Stimulated activated CD4-positive, alpha-beta T cell treated with anti-CD3 and anti-CD28 coated beads, Interleukin-4, amount 100 ng/mL, for 48 hours (primary cell): ENCODE measurements around the gene SPDYE16.
"Not testable (repeated sequence)": the region's sequence is repeated elsewhere in the genome, so short reads cannot be mapped to it uniquely, and the experiment has no call there.

Experiments used
- DNase-seq, 2 donors: peaks; one replicate each; pipeline ENCODE4 v3.0.0-alpha.2; 2020; ENCODE audit warnings: low read depth in 2 of 2

Gene SPDYE16

DNA sequence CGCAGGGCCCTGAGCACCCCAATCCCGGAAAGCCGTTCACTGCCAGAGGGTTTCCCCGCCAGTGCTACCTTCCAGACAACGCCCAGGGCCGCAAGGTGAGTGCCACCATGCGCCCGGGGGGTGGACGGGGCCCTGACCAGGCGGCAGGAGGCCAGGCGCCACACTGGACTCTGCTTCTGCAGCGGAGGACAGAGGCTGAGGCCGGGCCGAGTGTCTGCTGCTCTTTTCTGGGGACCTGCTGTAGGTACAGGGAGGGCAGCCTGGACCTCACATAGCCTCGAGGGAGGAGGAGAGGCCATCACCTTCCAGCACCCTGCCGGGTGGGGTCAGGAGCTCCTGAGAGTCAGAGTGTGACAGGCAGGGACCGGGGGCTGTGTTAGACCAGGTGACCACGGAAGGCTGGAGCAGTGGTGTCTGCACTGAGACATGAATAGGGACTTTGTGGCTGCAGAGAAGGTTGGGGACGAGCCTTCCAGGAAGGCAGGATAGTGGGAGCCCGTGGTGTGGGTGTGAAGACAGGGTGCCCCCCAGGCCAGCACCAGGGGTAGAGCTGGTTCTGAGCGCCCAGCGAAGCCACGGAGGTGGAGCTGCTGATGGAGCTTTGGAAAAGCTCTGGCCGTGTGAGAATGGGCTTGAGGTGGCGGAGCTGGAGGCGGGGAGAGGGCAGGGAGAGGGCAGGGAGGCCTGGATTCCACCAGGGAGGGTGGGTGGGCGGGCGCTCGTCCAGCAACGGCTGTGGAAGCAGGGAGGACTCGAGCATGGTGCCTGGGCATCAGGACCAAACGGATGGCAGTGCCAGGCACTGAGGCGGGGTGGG is 38.5 kb downstream of the SPDYE16 start:
- DNase-seq = not testable (repeated sequence)

DNA sequence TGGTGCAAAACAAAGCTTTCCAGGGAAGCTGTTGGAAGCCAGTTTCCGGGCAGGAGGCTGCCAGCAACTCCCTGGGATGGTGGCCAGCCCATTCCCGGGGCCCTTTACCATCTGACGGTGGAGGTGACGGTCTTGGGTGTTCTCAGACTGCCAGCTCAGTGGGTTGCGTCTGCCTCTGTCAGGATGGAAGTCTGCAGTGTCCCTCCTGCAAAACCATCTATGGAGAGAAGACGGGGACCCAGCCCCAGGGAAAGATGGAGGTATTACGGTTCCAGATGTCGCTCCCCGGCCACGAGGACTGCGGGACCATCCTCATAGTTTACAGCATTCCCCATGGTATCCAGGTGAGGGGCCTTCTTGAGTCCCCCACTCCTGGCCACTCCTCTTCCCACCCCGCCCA is 39.9 kb downstream of the SPDYE16 start:
- DNase-seq = not testable (repeated sequence)

DNA sequence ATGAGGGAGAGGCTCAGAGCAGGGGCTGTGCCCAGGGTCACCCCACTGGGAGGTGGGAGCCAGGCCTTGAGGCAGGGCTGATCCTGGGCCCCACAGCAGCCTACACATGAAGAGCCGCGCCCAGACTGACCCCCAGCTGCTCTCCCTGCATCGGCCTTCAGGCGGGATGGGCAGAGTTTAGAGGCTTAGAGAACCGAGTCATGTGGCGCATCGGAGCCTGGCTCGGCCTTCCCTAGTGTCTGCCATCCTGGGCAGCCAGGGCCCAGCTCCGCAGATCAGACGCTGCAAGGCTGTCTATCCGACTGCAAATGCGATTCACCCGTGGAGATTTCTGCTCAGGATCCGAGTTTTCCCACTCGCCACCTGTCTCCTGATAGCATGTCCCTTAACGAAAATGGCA is 40.3 kb downstream of the SPDYE16 start:
- not testable (repeated sequence) for DNase-seq

DNA sequence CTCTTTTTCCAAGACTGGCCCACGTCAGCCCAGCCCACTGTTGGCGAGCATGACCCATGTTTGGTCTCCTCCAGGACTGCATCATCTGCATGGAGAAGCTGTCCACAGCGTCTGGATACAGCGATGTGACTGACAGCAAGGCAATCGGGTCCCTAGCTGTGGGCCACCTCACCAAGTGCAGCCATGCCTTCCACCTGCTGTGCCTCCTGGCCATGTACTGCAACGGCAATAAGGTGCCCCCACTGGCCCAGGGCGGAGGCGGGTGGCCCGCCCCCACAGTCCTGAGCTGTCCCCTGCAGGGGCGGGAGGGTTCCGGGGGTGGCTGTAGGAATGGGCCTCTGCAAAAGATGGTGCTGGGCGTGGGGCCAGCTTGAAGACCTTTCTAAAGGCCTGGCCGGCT is 40.9 kb downstream of the SPDYE16 start:
- not testable (repeated sequence) for DNase-seq

DNA sequence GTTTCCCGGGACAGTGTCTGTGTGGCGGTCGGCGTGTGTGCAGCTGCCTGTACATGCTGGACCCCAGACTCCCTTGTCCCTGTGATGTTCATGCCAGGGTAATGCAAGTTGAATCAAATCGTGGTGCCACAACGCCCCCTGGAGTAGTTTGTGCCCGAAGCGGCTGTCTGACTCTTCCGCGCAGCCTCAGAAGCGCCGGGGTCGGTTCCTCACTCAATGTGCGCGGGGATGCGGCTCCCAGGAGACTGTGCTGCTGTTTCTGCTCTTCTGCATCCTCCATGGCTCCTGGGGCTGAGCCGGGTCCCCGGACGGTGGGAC is 43.2 kb downstream of the SPDYE16 start:
- DNase-seq = not testable (repeated sequence)

DNA sequence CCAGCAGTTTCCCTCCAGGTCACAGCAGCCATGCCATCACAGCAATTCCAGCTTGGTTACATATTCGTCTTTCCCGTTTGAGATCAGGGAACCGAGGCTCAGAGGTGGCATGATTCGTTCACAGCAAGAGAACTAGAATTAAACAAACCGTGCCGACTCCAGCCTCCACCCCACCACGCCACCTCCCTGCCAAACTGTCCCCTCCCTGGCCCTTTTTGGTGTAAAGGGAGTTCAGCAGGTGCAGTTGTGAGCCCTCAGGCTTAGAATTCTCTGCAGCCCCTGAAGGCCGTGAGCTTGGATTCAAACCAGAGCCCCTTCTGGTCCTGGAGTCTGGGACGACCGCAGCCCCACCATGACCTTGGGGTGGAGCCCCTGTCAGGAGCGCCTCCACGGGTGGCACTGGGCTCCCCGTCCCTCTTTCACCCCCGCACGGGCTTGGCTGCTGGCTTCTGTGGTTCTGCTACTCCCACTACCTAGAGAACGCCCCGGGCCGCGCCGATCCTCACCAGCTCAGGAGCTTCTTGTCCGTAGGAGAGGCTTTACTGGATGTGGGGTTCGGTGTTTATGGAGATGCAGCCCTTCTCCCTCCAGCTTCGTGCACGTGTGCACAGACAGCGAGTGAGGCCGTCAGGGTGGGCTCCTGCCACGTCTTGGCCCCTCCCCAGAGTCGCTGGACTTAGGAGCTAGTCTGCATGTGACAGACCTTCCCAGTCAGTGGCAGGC is 43.7 kb downstream of the SPDYE16 start:
- DNase-seq = not testable (repeated sequence)

DNA sequence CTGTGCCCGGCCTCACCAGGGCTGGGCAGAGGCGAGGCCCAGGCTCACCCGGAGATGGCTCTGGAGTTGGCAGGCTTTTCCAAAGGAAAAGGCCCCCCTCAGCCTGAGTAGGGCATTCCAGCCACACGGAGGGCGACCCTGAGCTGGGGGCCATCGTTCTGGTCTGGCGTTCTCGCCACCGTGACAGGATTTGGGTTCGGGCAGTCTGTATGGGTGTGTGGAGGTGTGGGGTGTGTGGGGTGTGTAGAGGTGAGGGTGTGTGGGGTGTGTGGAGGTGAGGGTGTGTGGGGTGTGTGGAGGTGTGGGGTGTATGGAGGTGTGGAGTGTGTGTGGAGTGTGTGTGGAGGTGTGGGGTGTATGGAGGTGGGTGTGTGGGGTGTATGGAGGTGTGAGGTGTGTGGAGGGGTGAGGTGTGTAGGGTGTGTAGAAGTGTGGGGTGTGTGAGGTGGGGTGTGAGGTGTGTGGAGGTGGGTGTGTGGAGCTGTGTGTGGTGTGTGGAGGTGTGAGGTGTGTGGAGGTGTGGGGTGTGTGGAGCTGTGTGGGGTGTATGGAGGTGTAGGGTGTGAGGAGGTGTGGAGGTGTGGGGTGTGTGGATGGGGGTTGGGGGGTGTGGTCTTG is 44.4 kb downstream of the SPDYE16 start:
- not testable (repeated sequence) for DNase-seq

DNA sequence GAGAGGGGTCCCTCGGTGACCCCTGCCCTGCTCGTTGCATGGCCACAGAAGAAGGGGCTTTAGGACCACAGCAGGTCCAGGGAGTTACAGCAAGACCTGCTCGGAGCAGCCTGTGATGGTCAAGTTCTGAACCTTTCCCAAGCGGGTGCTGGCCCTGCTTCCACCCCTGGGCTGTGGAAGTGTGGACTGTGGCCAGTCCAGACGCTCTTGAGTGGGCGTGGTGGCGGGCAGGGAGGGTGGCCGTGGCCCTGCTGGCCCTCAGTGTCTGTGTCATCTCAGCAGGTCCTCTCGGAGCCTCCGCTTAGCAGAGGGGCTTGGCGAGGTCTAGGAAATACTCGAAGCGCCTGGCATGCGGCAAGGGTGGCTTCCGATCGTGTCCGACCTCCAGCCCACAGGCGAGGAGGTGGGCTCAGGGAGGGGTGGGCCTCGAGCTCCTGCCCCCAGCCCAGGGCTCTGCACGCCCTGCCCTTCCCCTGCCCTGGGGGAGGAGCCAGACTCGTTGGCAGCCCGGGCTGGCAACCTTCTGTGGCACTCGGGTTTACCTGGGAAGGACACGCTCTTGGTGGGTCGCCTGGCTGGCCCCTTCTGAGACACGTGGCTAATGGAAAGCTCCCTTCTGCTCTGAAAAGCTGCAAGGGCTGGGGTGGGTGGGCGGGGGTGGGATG is 45.0 kb downstream of the SPDYE16 start:
- DNase-seq = not testable (repeated sequence)

DNA sequence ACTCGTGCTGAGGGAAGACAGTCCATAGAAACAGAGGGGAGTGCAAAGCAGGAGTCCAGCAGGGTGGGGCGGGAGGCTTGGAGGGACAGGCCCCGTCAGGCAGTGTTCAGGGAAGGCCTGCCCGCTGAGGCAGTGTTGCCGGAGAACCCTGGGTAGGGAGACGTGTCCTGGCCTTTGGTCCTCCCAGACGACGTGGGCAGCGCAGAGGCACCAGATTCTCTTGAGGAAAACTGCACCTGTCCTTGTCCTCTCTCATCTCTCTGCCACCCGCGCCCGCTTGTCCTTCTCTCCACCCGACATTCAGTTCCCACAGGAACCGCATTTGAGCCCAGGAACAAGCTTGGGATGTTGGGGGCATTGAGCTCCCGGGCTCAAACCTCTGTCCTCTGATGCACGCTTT is 47.4 kb downstream of the SPDYE16 start:
- DNase-seq = not testable (repeated sequence)

DNA sequence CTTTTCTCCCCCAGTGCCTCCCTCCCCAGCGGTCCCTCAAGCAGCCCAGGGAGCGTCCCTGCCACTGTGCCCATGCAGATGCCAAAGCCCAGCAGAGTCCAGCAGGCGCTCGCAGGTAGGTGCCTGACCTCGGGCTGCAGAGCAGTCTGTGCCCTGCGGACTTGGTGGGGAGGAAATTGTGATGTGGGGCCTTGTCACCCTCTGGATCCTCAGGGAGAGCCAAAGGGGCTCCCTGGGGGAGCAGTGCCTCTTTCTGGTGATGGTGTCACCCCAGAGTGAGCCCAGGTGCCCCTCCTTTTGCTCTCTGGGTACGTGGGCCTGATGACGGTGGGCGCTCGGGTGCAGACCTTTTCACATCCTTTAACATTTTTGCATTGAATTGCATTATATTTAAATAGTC is 51.0 kb downstream of the SPDYE16 start:
- not testable (repeated sequence) for DNase-seq

DNA sequence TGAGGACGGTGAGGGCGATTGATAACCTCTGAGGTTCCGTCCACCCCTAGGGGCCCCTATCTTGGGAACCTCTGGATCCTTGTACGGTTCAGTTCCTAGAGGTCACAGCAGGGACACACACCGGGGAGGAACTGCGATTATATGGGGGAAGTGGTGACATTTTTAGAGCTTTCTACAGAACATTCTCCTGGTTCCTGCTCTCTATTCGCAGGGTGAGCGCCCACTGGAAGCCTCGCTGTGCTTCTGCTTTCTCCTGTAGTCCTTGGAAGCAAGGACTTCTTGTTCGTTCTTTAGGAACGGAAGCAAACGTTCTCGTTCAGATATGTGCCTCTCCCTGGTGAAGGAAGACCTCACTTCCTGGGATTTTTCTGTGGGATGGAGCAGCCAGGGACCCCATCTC is 55.1 kb downstream of the SPDYE16 start:
- not testable (repeated sequence) for DNase-seq

DNA sequence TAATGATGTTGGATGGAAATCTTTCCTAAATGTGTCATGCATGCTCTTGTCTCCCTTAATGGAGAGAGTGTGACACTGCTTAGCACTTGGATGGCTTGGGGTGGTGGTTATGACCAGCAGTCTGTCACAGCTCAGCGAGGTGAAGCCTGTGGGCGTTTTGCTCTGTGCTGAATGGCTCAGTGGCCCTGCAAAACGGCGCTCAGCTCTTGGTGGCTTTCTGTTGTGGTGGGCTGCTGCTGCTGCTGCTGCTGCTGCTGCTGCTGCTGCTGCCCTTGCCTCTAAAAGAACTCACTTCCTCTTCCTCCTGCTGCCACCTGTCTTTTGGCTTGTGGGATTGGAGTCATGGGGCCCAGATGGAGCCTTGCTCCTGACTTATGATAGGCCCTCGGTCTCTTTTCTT is 56.5 kb downstream of the SPDYE16 start:
- peak in 1 of 2 donors; percentile 32 for DNase-seq

DNA sequence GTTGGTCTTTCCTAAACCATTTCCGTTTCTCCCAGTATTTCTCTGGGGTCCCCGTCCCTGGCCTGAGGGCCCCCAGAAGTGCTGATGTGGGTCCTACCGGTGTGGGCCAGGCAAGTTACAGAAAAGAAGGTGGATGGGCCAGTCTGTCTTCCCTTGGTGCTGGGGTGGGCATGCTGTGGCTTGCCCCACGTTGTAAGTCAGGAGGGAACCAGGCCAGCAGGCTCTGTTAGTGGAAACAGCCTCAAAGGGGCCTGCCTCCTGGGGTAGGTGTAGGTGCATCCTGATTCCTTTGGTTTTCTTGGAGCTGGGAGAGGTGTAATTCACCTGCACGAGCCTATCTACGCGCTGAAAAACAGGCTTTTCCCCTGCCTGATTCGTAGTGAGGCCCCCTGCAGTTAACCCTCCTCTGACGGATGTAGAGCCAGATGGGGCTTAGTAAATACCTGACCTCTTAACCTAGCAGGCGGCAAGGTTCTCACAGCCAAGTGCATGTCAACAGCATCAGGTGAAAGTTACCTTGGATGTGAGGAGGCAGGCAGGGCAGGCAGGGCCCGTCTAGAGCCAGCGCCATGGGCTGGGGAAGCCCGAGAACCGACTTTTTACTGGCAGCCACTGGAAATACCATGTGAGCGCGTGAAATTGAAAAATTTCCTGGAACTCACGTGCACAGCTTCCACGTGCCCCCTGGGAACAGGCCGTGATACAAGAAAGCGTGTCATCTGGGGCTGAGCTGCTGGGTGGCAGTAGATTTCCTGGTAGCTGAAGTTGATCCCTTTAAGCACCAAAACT is 57.1 kb downstream of the SPDYE16 start:
- not testable (repeated sequence) for DNase-seq

DNA sequence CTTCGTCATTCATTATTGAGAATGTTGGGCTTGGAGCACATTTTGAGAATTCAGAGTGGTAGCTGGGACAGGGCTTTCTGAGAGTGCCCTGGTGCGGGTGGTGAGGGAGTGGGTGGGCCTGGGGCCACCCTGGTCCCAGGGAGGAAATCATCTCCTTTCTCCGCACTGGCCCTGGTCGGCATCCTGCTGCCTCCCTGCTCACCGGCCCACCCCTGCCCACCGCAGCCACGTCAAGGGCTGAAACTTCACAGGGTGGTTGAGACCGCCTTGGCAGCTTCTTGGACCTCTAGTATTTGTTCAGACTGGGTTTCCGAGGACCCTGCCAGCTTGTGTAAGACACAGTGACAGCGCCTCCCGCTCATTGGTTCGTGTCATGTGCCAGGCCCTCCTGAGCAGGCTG is 58.6 kb downstream of the SPDYE16 start:
- DNase-seq = not testable (repeated sequence)

DNA sequence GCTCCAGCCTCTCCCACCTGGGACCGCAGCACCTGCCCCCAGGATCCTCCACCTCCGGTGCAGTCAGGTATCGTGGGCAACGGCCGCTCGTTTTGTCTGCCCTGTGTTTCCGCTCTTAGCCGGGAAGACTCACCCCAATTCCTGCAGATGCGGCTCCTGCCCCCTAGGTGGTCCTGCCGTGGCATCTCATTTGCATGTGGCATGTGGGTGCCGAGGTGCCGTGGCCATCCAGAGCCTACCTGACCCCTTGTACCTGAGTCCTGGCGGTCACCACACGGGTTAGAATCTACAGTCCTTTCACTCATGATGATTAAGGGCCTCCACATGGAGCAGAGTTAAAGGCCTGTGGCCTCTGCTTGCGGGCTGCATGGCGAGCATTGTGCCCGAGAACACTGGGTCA is 60.0 kb downstream of the SPDYE16 start:
- not testable (repeated sequence) for DNase-seq

DNA sequence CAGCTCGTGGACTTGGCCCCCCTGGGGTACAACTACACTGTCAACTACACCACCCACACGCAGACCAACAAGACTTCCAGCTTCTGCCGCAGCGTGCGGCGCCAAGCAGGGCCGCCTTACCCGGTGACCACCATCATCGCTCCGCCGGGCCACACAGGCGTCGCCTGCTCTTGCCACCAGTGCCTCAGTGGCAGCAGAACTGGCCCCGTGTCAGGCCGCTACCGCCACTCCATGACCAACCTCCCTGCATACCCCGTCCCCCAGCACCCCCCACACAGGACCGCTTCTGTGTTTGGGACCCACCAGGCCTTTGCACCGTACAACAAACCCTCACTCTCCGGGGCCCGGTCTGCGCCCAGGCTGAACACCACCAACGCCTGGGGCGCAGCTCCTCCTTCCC is 60.4 kb downstream of the SPDYE16 start:
- DNase-seq = not testable (repeated sequence)
